MM.1S (cell line): Measurements from ENCODE around the gene CIPC.

Experiments used
- CTCF ChIP-seq: fragments of 300-600 bp; sonication (generic); IDR thresholded peaks from 2 replicates; pipeline ENCODE4 v1.5.1; 2016; ENCODE audit warnings: antibody characterized with exemption, low read length, mixed read lengths
- EZH2phosphoT487 ChIP-seq: fragments of 300-600 bp; sonication (generic); IDR thresholded peaks from 2 replicates; pipeline ENCODE4 v1.6.1; 2018; ENCODE audit warnings: antibody characterized with exemption, low read length

GRCh38 chr14:77155083-77155482, 57.0 kb downstream of the CIPC start:
- TF ChIP-seq CTCF = no peak
- TF ChIP-seq EZH2phosphoT487 = no peak
